Coronary artery (tissue), 2 donors: Measurements from ENCODE around the gene SLC11A2.
"Not testable (repeated sequence)": the region's sequence is repeated elsewhere in the genome, so short reads cannot be mapped to it uniquely, and the experiment has no call there.

ENCODE experiments used
- DNase-seq: peaks from one replicate; pipeline ENCODE4 v3.0.0-alpha.2; 2017; ENCODE audit warnings: low spot score
- H3K27ac ChIP-seq, 2 donors: fragments of 200-600 bp; sonication (generic); one replicate each; pipeline ENCODE4 v1.5.1; 2016 to 2019
- H3K4me3 ChIP-seq: fragments of 200-600 bp; sonication (generic); 2 replicates; pipeline ENCODE4 v1.5.1; 2016; ENCODE audit warnings: mild to moderate bottlenecking, moderate library complexity
- TF ChIP-seq, protein P1 (sequence below): fragments of 200-600 bp; sonication (generic); IDR thresholded peaks from one replicate; pipeline ENCODE4 v1.5.1; 2019; ENCODE audit warnings: antibody characterized with exemption

SLC11A2 gene

DNA sequence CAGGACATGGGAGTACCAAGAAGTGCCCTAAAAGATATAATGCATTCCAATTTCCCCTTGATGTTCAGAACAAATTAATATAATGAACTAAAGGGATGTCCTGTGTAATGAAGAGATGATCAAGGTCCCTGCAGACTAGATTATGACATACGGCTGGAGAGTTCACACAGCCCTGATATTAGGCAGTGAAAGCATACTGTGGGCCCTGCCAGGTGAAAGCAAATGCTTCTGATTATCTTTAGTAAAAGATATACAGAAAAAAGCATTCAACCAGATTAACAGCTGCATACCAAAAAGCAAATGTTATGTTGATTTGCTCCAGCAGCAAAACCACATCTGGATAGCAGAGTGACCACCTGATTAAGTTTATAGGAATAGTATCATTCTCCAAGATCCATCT lies 61.8 kb downstream of the SLC11A2 start:
- Histone ChIP-seq H3K4me3 (no peak overlapping the region), H3K27ac (no peak overlapping the region)
- DNase-seq, result no peak
- TF ChIP-seq, protein P1, sequence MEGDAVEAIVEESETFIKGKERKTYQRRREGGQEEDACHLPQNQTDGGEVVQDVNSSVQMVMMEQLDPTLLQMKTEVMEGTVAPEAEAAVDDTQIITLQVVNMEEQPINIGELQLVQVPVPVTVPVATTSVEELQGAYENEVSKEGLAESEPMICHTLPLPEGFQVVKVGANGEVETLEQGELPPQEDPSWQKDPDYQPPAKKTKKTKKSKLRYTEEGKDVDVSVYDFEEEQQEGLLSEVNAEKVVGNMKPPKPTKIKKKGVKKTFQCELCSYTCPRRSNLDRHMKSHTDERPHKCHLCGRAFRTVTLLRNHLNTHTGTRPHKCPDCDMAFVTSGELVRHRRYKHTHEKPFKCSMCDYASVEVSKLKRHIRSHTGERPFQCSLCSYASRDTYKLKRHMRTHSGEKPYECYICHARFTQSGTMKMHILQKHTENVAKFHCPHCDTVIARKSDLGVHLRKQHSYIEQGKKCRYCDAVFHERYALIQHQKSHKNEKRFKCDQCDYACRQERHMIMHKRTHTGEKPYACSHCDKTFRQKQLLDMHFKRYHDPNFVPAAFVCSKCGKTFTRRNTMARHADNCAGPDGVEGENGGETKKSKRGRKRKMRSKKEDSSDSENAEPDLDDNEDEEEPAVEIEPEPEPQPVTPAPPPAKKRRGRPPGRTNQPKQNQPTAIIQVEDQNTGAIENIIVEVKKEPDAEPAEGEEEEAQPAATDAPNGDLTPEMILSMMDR, result no peak

DNA sequence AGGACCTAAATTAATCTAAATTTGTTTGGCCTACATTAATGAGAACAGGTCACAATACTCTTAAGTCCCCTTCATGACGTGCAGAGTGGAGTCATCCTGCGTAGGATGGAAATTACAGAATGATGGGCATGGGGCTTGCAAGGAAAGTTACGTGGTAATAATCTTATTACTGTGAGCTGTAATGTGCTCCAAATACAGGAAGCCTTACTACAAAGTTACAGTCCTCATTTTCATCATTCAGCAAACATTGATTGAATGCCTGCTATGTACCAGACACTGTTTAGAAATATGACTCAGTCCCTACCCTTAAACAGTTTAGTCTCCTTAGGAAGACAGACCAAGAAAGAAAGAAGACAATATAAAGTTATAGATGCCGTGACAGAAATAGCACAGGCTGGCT lies 64.5 kb downstream of the SLC11A2 start:
- no peak overlapping the region for H3K27ac ChIP-seq
- TF ChIP-seq, protein P1, result no peak
- DNase-seq, result no peak
- no peak overlapping the region for H3K4me3 ChIP-seq

DNA sequence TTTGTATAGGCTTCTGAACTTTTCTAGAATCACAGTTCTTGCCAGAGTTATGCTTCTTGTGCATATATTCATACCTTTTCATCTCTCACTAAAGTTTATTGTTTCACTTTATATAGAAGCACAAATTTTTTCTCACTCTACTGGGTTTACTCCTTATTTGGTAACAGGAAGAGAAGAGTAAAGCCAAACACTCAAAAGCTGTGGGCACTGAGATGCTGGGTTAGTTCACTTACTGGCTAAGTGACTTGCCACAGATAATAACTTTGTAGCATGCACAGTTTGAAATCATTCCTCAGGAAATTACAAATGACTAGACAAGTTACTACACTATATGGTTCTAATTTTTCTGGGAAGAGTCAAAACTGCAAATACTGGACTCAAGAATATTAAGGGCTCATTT lies 66.1 kb downstream of the SLC11A2 start:
- DNase-seq, result no peak
- no peak overlapping the region for H3K4me3 ChIP-seq
- TF ChIP-seq, protein P1, result no peak
- no peak overlapping the region for H3K27ac ChIP-seq

DNA sequence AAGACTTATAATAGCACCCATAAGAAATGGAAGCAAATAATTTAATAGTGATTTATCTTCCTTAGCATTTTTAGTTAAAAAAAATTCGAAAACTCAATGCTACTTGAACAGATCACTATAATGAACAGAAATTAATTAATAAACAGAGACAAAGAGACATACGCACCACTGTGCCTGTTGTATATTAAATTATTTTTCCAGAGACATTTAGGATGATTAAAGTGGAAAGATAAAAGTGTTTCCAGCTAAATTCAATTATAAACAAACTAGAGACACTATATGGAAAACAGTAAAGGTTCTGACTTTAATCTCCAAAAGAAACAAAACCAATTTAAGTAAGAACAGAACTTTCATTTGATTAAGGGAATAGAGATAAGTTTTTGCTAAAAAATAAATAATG lies 70.5 kb downstream of the SLC11A2 start:
- TF ChIP-seq, protein P1, result no peak
- Histone ChIP-seq H3K4me3 (no peak overlapping the region), H3K27ac (no peak overlapping the region)
- DNase-seq, result no peak

DNA sequence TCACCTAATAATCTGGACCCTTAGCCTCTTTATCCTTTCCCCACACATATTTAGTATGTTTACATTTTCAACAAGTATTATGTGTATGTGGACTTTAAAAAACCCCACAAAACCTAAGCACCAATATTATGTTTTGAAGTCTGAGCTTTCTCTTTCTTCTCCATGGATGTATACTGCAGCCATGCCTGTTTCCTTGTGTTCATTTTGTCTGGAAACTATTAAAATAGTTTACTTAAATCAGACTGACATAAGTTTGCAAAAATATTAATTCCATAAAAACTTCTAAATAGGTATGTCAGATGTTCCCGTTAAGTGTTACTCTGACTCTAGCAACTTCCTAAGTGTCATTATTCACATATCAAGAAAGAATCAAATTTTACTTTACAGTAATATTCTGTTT lies 70.9 kb downstream of the SLC11A2 start:
- DNase-seq, result no peak
- Histone ChIP-seq H3K27ac (no peak overlapping the region), H3K4me3 (no peak overlapping the region)
- TF ChIP-seq, protein P1, result no peak

DNA sequence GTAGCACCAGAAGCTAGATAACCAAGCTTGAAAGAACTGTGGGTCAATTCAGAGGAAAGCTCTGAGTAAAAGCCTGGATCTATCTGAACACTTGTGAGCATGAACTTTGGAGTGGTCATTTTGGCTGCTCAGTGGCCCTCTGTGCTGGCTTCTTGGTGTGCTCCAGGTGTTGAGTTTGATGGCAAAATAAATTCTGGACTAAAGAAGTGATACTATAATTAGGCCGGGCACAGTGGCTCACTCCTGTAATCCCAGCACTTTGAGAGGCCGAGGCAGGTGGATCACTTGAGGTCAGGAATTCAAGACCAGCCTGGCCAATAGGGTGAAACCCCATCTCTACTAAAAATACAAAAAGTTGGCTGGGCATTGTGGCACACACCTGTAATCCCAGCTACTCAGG lies 71.4 kb downstream of the SLC11A2 start:
- DNase-seq, H3K27ac ChIP-seq, H3K4me3 ChIP-seq: not testable (repeated sequence)

DNA sequence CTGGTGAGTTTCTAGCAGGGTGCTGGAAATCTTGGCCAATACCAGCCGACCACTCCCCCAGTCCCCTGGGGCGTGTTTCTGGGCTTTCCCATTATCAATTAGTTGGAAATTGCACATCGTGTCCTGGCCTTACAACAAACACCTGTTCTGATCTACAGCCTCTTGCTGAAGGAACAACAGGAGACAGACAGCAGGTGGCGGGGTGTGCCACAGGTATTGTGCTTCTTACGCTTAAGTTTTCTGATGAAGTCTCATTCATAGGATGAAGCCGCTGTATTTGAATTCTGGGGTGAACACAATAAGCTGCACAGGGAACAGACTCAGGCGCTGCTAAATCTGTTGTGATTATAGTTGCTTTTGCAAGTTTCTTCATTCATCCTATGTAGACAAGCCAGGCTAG lies 73.1 kb downstream of the SLC11A2 start:
- DNase-seq, result no peak
- Histone ChIP-seq H3K4me3 (no peak overlapping the region), H3K27ac (no peak overlapping the region)
- TF ChIP-seq, protein P1, result no peak

DNA sequence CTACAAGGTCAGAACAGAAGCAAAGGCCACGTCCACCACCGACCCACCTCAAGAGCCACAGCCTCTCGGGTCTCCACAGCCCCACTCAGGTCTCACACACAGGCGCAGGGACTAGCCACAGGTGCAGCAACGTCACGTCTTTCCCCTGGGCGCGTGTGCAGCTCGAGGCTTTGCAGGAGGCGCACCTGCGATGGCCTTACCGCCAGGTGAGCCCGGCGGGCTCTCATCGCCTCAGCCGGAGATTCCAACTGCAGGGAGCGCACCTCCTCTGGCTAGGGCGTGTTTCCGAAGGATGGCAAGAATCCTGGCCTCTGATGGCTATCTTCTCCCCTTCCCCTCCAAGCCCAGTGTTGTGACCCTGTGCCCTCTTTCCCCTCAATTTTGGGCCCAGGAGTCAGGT lies 73.7 kb downstream of the SLC11A2 start, which contains the start of gene HIGD1C:
Gene HIGD1C (plus strand): TSS at position 35 of the 400 bp plus-strand sequence. CDS start 1,455 bp downstream, outside the sequence.
- Histone ChIP-seq H3K4me3 (no peak within 1 kb of the TSS), H3K27ac (no peak within 1 kb of the TSS)
- TF ChIP-seq, protein P1, result no peak
- DNase-seq, result no peak
